Measurements from ENCODE around the gene SUSD3. TPM values are rescaled to one million over a fixed set of nuclear protein-coding genes. Genes with fewer than 3 reads are reported as not detected.

The SUSD3 gene
- total RNA-seq, 1 donor from 2014 or later: 2.0 TPM

DNA sequence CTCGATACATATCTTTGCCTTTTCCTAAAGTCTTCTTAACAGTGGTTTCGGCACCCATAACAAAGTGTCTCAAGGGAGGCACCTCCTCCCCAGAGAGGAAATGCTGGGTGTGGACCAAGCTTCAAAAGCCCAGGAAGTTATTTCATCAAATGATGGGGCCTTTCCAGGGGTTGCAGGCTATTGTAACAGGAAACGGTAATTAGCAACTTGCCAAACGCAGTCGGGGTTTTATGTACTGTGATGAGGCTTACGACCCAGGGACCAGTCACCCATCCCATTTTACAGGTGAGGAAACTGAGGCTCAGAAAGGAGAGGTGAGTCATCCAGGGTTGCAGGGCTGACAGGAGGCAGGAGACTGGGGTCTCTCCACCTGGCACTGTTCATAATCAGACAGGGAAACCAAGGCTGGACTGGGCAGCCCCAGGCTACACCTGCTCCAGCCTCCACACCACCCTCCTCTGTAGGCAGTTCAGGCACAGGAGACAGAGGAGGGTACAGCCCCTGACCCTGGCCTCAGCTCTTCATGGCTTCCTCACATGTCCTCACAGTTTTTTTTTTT lies 30.0 kb upstream of the SUSD3 start:
- DNase-seq (ENCODE audit: low spot score): no peak

DNA sequence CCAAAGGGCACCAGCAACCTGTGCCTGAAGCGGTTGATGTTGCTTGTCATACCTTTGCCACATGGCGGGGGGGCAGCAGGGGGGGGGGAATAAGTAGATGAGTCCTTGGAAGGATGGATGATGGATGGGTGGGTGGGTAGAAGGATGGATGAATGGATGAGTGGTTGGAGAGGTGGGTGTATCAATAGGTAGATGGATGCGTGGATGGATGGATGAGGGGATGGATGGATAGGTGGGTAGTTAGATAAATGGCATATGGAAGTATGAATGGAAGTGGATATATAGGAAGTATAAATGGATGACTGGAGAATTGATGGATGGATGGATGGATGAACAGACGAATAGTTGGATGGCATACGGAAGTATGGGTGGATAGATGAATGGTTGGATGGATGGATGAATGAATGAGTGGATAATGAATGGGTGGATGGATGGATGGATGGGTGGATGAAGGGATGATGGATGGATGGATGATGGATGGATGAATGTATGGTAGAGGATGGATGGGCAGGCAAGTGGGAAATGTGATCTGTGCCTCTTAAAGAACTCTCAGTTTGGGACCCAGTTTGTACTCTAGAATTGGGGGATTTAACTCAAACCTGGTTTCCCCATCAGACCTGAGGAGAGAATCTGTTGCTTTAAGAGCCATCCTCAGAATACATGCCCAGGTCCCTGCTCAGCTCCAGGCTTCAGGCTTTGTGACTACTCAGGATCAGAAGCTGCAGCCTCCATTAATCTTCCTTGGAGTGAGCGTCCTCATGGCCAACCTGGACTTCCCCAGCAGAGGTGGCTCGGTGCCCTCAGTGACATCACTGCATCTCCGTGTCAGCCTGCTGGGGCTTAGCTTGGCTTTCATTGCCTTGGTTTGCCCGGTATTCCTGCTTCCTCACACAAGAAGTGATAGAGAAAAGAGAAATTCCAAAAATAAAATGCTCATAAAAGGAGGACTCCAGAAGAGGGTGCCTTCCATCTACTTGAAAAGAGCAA lies 27.6 kb upstream of the SUSD3 start:
- no peak for DNase-seq (ENCODE audit: low spot score)

- no peak for DNase-seq (ENCODE audit: low spot score)
These were observed 26.7 kb upstream of the SUSD3 start for GRCh38 chr9:93031629-93032430.

GRCh38 chr9:93032545-93032944 lies 26.0 kb upstream of the SUSD3 start:
- no peak for DNase-seq (ENCODE audit: low spot score)

GRCh38 chr9:93033531-93033930 lies 25.0 kb upstream of the SUSD3 start:
- DNase-seq (ENCODE audit: low spot score): no peak

DNA sequence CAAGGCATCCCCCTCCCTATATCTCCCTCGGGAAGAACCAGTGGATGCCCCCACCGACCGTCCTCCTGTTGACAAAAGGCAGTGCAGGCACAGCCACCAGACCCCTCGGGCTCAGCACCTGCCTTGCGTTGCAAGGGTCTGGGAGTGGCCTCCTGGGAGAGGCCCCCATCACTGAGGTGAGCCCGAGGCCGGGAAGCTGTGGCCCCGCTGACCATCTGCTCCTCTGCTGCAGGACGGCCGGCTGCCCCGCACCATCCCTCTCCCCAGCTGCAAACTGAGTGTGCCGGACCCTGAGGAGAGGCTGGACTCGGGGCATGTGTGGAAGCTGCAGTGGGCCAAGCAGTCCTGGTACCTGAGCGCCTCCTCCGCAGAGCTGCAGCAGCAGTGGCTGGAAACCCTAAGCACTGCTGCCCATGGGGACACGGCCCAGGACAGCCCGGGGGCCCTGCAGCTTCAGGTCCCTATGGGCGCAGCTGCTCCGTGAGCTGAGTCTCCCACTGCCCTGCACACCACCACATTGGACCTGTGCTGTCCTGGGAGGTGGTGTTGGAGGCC lies 23.3 kb upstream of the SUSD3 start:
- no peak for DNase-seq (ENCODE audit: low spot score)

GRCh38 chr9:93035821-93036351 lies 22.6 kb upstream of the SUSD3 start:
- no peak for DNase-seq (ENCODE audit: low spot score)

GRCh38 chr9:93036887-93037475 lies 21.5 kb upstream of the SUSD3 start:
- DNase-seq (ENCODE audit: low spot score): no peak

- no peak for DNase-seq (ENCODE audit: low spot score)
These were observed 21.0 kb upstream of the SUSD3 start for GRCh38 chr9:93037476-93037971.

- no peak for DNase-seq (ENCODE audit: low spot score)
These were observed 19.6 kb upstream of the SUSD3 start for GRCh38 chr9:93038918-93039317.

GRCh38 chr9:93039456-93039855 lies 19.0 kb upstream of the SUSD3 start:
- no peak for DNase-seq (ENCODE audit: low spot score)

- DNase-seq (ENCODE audit: low spot score): no peak
These were observed 18.5 kb upstream of the SUSD3 start for GRCh38 chr9:93039976-93040375.

GRCh38 chr9:93040409-93040808 lies 18.1 kb upstream of the SUSD3 start:
- DNase-seq (ENCODE audit: low spot score): no peak

DNA sequence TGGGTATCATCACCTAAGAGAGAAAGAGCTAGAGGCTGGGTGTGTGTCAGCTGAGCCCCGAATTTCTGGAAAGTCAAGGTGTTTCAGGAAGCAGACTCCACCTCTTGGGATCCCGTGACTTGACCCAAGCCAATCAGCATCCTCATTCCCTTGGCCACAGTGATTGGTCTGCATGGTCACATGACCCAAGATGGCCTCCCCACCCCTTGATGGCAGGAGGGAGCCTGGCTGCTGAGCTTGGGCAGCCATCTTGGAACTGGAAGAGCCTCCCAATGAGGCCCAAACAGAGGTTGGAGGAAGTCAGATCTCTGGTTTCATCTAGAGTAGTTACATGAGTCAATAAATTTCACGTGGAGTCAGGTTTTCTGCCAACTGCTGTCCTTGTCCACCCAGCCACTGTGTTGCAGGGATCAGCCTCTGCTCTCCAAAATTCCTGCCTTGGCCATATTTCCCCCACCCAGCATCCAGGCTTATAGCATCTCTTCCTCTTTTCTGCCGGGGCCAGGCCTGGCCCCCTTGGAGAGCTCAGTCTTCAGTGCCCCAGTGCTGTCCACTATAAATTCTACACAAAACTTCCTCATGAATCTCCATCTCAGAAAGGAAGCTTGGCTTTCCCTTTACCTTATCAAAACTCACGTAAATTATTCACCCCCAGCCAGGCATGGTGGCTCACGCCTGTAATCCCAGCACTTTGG lies 17.2 kb upstream of the SUSD3 start:
- no peak for DNase-seq (ENCODE audit: low spot score)

DNA sequence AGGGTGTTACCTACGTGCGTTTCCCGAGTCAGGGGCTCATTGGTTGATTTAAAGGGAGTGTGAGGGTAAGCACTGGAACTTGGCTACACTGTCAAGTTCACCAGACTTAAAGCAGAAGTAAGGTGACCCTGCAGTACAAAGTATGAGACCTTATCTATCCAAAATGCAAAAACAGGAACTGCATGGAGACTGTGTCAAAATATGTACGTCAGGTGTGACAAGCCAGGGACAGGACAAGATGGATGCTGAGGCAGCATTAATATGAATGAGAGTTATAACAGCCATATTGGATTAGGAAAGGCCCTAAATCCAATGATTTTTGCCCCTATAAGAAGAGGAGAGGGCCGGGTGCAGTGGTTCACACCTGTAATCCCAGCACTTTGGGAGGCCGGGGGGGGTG lies 15.4 kb upstream of the SUSD3 start:
- no peak for DNase-seq (ENCODE audit: low spot score)

DNA sequence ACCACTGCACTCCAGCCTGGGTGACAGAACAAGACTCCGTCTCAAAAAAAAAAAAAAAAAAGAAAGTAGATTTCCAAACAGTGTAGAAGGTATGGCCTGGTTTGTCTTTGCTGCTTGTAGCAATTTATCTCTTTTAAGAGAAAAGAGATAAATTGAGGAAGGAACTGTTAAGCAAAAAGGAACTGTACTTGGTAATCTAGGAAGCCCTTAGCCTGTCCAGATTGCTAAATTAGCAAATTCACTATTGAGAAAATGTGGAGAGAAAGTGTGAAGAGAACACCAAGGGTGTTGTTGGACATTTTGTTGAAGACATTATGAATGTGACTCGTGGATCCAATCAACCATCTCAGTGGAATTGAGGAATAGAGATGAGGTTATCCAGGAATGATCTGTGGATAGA lies 13.0 kb upstream of the SUSD3 start:
- DNase-seq (ENCODE audit: low spot score): no peak

DNA sequence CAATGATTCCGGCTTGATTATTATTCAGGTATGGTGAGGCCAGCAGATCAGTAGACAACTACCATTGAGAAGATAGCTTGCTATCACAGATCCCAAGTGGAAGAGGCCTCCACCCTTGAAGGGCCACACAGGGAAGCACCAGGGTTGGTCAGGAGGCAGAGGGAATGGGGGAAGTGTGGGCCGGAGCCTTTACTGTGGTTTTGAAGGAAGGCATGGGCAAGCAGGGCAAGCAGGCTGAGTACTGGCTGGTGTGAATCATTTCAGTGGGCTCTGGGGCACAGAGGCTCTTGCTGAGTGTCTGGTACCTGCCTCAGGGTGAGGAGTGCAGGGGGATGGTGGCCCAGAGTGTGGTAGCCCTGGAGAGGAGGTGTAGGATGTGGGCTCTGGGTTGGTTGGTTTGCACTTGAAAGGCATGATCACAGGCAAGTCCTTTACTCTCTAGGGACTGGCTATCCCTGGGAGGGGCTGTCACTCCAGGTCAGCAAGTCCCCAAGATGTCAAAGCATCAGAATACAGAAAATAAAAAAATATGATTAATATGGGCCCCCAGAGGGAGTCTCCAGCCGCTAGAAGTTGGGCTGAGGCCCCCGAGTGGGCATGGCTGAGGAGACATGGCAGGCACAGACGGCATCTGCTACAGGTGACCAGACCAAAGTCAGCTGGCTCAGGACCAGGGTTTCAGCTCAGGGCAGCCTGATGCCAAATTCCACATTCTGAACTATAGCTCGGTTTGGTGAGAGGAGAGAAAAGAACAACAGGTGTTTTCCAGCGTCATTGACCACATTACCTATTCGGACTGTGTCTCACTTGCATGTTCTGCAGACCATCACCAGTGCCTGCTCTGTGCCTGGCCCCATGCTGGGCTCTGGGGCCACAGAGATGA lies 9.7 kb upstream of the SUSD3 start:
- DNase-seq (ENCODE audit: low spot score): no peak

DNA sequence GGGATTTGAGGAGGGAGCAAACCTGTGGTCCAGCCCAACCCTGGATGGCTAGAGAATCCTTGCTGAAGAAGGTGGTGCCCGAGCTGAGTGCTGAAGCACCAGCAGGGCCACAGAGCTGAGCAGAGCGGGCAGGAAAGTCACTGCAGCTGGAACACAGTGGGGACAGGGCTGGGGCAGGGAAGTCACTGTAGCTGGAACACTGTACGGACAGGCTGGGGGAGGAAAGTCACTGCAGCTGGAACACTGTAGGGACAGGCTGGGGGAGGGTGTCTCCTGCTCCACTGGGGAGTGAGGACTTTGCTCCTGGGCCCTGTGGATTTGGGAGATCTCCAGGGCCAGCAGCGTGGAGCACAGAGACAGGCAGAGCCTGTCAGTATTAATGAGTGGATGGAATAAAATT lies 9.0 kb upstream of the SUSD3 start:
- DNase-seq (ENCODE audit: low spot score): no peak

- DNase-seq (ENCODE audit: low spot score): no peak
These were observed 8.3 kb upstream of the SUSD3 start for GRCh38 chr9:93050231-93050630.
